ENCODE results near the gene ATP6V0A1.
"Not testable (repeated sequence)": the region's sequence is repeated elsewhere in the genome, so short reads cannot be mapped to it uniquely, and the experiment has no call there.

Gene ATP6V0A1

GRCh38 chr17:42458497-42459255 is at the start of gene ATP6V0A1:
Gene ATP6V0A1, plus strand, starts transcription at chr17:42458878. Its CDS starts 2,017 bp downstream, at chr17:42460895.
- DNase-seq: peak; percentile 80

- peak; percentile 81 for DNase-seq
Measured at GRCh38 chr17:42409523-42410318, 49.0 kb upstream of the ATP6V0A1 start.

- DNase-seq: no peak
Measured at GRCh38 chr17:42410319-42410685, 48.4 kb upstream of the ATP6V0A1 start.

- DNase-seq: no peak
Measured at GRCh38 chr17:42411361-42411760, 47.3 kb upstream of the ATP6V0A1 start.

- DNase-seq: no peak
Measured at GRCh38 chr17:42411905-42412679, 46.6 kb upstream of the ATP6V0A1 start.

- DNase-seq: no peak
Measured at GRCh38 chr17:42413464-42414040, 45.1 kb upstream of the ATP6V0A1 start.

- no peak for DNase-seq
Measured at GRCh38 chr17:42414704-42415409, 43.8 kb upstream of the ATP6V0A1 start.

- not testable (repeated sequence) for DNase-seq
Measured at GRCh38 chr17:42417981-42418380, 40.7 kb upstream of the ATP6V0A1 start.

GRCh38 chr17:42421136-42421506 is 37.6 kb upstream of the ATP6V0A1 start:
- DNase-seq: no peak

- DNase-seq: peak; percentile 73
Measured at GRCh38 chr17:42421507-42422338, 37.0 kb upstream of the ATP6V0A1 start.

GRCh38 chr17:42422412-42422957 is 36.2 kb upstream of the ATP6V0A1 start:
- no peak for DNase-seq

GRCh38 chr17:42422958-42423712 is 35.5 kb upstream of the ATP6V0A1 start, which contains the start of gene CAVIN1:
Gene CAVIN1, minus strand, starts transcription at chr17:42423256. Its CDS starts 159 bp downstream, at chr17:42423097.
- peak; percentile 99 for DNase-seq

- no peak for DNase-seq
Measured at GRCh38 chr17:42423766-42424165, 34.9 kb upstream of the ATP6V0A1 start.

- DNase-seq: peak; percentile 46
Measured at GRCh38 chr17:42424991-42425610, 33.6 kb upstream of the ATP6V0A1 start.

- DNase-seq: peak; percentile 99
Measured at GRCh38 chr17:42428141-42428944, 30.3 kb upstream of the ATP6V0A1 start.

GRCh38 chr17:42429726-42430447 is 28.8 kb upstream of the ATP6V0A1 start:
- DNase-seq: no peak

- DNase-seq: peak; percentile 53
Measured at GRCh38 chr17:42431758-42432161, 26.9 kb upstream of the ATP6V0A1 start.

- peak; percentile 98 for DNase-seq
Measured at GRCh38 chr17:42436391-42436790, 22.3 kb upstream of the ATP6V0A1 start.

Measured in fibroblast of skin of right quadriceps (primary cell).